Astrocyte (in vitro differentiated cells and primary cell): ENCODE results near the gene MASP1. TPM values are rescaled to one million over a fixed set of nuclear protein-coding genes. Genes with fewer than 3 reads are reported as not detected.

Source experiments
- DNase-seq: peaks from one replicate; pipeline ENCODE4 v3.0.0-alpha.2; 2010; ENCODE audit warnings: low read depth
- FAIRE-seq: peaks from 2 replicates; lab custom pipeline; 2011; peaks lifted over from hg19 to GRCh38; lab: Jason Lieb, UNC
- H2AFZ ChIP-seq: 2 replicates; pipeline ENCODE4 v1.6.0; 2012; ENCODE audit warnings: low read depth, low read length, inconsistent platforms
- H3K27ac ChIP-seq: 2 replicates; pipeline ENCODE4 v1.5.1; 2011; ENCODE audit warnings: low read depth, low read length, inconsistent platforms
- H3K27me3 ChIP-seq: 2 replicates; pipeline ENCODE4 v1.6.0; 2011; ENCODE audit warnings: low read length, inconsistent platforms; ENCODE audit not compliant: insufficient read depth
- H3K36me3 ChIP-seq: 2 replicates; pipeline ENCODE4 v1.5.1; 2011; ENCODE audit warnings: low read length, inconsistent platforms; ENCODE audit not compliant: insufficient read depth
- H3K4me1 ChIP-seq: 2 replicates; pipeline ENCODE4 v1.5.1; 2011; ENCODE audit warnings: low read length, inconsistent platforms; ENCODE audit not compliant: insufficient read depth
- H3K4me2 ChIP-seq: 2 replicates; pipeline ENCODE4 v1.6.0; 2012; ENCODE audit warnings: low read length, inconsistent platforms
- H3K4me3 ChIP-seq: 2 replicates; pipeline ENCODE4 v1.5.1; 2011; ENCODE audit warnings: low read depth, mild to moderate bottlenecking, low read length, inconsistent platforms; ENCODE audit not compliant: insufficient read depth
- H3K79me2 ChIP-seq: 2 replicates; pipeline ENCODE4 v1.6.0; 2012; ENCODE audit warnings: mild to moderate bottlenecking, low read length, inconsistent platforms; ENCODE audit not compliant: insufficient read depth
- H3K9ac ChIP-seq: 2 replicates; pipeline ENCODE4 v1.6.0; 2012; ENCODE audit warnings: mild to moderate bottlenecking, low read length, inconsistent platforms
- H3K9me3 ChIP-seq: 2 replicates; pipeline ENCODE4 v1.5.1; 2012; ENCODE audit warnings: low read depth, mild to moderate bottlenecking, low read length, inconsistent platforms; ENCODE audit not compliant: insufficient read depth
- H4K20me1 ChIP-seq: 2 replicates; pipeline ENCODE4 v1.6.0; 2012; ENCODE audit warnings: low read length, inconsistent platforms; ENCODE audit not compliant: insufficient read depth
- H3K27ac Mint-ChIP-seq: one replicate; pipeline ENCODE4 v1.8.0; 2021; ENCODE audit warnings: mild to moderate bottlenecking, mixed read lengths; ENCODE audit not compliant: unreplicated experiment
- H3K27me3 Mint-ChIP-seq: one replicate; pipeline ENCODE4 v1.8.0; 2021; ENCODE audit warnings: low read depth, mixed read lengths; ENCODE audit not compliant: unreplicated experiment
- H3K36me3 Mint-ChIP-seq: one replicate; pipeline ENCODE4 v1.8.0; 2021; ENCODE audit warnings: low read depth, mixed read lengths; ENCODE audit not compliant: unreplicated experiment
- H3K4me1 Mint-ChIP-seq: one replicate; pipeline ENCODE4 v1.8.0; 2021; ENCODE audit warnings: low read depth, mixed read lengths; ENCODE audit not compliant: unreplicated experiment
- H3K4me3 Mint-ChIP-seq: one replicate; pipeline ENCODE4 v1.8.0; 2021; ENCODE audit warnings: mild to moderate bottlenecking, moderate library complexity, mixed read lengths; ENCODE audit not compliant: unreplicated experiment
- H3K9me3 Mint-ChIP-seq: one replicate; pipeline ENCODE4 v1.8.0; 2021; ENCODE audit warnings: mild to moderate bottlenecking, mixed read lengths; ENCODE audit not compliant: unreplicated experiment
- EZH2 ChIP-seq: IDR thresholded peaks from 2 replicates; pipeline ENCODE4 v1.6.1; 2012; ENCODE audit warnings: mild to moderate bottlenecking, low read length, inconsistent platforms; ENCODE audit not compliant: insufficient read depth
- total RNA-seq: library from RNA; stranded (reverse); gene quantifications from 2 replicates; pipeline ENCODE4 v1.2.1, GENCODE V29; 2021
- TF ChIP-seq, protein P1 (sequence below): IDR thresholded peaks from 2 replicates; pipeline ENCODE4 v1.5.1; 2011; ENCODE audit warnings: low read depth, mild to moderate bottlenecking, inconsistent platforms, low read length, moderate library complexity; ENCODE audit not compliant: insufficient read depth

The MASP1 gene
- total RNA-seq, 1 donor from 2014 or later: 0.79 TPM

DNA sequence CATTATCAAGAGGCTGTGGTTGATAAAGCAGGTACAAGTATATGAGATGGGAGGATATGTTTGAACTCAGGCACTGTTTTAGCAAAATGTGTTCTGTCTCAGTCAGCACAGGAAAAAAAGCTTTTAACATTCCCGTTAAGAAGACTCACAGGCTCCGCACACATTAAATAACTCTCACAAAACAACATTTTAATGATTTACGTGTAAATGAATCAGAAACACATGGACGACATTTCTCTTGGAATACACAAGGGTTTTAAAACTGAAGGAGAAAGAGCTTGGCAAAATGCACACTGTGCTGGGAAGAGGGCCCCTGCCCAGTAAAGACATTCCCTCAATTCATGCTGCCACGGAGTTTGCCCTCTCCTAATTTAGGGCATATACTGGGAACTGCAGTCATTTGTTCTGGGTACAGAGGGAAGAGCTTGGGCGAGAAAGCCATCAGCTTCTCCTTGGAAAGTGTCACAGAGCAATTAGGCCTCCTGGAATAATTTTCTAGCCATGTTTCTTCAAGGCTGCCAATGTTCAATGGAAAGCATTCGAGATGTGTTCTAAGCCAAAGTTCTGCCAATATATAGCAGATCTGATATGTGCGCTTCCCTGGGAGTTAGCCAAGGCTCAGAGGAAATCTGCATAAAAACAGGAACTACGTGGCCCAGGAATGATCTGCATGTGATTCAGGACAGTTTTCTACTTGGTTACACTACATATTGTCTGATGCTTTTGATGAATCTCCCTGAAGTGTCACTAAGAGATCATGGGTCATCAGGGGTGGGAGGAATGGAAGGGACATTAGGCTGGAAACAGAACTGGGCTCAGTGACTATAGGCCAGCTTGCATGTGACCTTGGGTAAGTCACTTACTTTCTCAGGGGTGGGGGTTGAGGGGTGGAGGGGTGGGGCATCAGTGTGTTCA, 2.2 kb upstream of the MASP1 start:
- no peak overlapping the region for H3K4me2 ChIP-seq

DNA sequence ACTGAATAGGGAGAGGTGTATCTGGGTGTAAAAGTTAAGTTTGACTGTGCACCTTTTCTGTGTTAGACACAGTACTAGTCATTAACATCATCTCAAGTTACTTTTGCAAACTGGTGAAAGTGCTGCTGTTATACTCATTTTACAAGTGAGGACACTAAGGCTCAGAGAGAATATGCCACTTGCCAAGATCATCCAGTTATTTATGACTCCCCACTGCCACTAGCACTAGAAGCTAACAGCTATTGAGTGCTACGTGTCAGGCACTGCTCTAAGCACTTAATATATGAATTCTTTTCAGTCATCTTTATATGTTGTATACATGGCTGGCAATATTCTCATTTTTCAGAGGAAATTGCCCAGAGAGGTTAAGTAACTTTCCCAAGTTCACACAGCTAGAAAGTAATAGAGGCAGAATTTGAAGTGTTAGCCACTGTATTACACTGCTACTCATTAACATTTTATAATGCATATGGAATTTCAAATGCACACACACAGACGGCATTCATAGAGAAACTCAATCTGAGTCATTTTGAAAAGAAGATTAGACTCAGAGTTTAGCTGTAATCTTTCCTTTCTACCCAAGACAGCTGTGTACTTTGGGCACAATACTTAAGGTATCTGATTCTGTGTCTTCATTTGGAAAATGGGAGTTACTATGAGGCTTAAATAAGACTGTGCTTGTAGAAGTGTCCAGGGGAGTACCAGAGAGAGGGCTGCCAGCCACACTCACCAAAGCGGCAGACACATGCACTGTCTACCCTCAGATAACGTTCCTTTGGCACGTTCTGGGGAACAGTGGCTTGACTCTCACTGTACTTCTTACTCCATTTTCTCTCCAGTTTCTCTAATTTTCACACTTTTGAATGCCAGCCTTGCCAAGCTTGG, 1.3 kb upstream of the MASP1 start:
- H3K36me3 ChIP-seq: no peaks in the 10 kb centered on the region
- peak; percentile 18 for DNase-seq
- H3K36me3 Mint-ChIP-seq: no peaks in the 10 kb centered on the region
- no peaks in the 10 kb centered on the region for H4K20me1 ChIP-seq
- no peak for FAIRE-seq
- no peak overlapping the region for H3K4me2 ChIP-seq
- no peak for TF ChIP-seq EZH2
- TF ChIP-seq, protein P1, sequence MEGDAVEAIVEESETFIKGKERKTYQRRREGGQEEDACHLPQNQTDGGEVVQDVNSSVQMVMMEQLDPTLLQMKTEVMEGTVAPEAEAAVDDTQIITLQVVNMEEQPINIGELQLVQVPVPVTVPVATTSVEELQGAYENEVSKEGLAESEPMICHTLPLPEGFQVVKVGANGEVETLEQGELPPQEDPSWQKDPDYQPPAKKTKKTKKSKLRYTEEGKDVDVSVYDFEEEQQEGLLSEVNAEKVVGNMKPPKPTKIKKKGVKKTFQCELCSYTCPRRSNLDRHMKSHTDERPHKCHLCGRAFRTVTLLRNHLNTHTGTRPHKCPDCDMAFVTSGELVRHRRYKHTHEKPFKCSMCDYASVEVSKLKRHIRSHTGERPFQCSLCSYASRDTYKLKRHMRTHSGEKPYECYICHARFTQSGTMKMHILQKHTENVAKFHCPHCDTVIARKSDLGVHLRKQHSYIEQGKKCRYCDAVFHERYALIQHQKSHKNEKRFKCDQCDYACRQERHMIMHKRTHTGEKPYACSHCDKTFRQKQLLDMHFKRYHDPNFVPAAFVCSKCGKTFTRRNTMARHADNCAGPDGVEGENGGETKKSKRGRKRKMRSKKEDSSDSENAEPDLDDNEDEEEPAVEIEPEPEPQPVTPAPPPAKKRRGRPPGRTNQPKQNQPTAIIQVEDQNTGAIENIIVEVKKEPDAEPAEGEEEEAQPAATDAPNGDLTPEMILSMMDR: no peak
- H3K4me3 Mint-ChIP-seq: no peak overlapping the region
- H3K27ac Mint-ChIP-seq: no peak overlapping the region
- peaks cover 10% of the 10 kb centered on the region for H3K27me3 Mint-ChIP-seq
- peaks cover 4% of the 10 kb centered on the region for H3K4me1 ChIP-seq
- no peak overlapping the region for H3K27ac ChIP-seq
- H3K27me3 ChIP-seq: peaks cover 23% of the 10 kb centered on the region
- H3K9ac ChIP-seq: no peak overlapping the region
- H3K4me1 Mint-ChIP-seq: peaks cover 19% of the 10 kb centered on the region
- H3K9me3 Mint-ChIP-seq: peaks cover 1% of the 10 kb centered on the region
- no peaks in the 10 kb centered on the region for H3K79me2 ChIP-seq
- no peak overlapping the region for H2AFZ ChIP-seq
- H3K4me3 ChIP-seq: no peak overlapping the region
- no peaks in the 10 kb centered on the region for H3K9me3 ChIP-seq

More for the DNA sequence above, 2.2 kb upstream of the MASP1 start:
- Histone ChIP-seq H3K36me3 (no peaks in the 10 kb centered on the region), H3K9me3 (no peaks in the 10 kb centered on the region), H2AFZ (no peak overlapping the region), H4K20me1 (no peaks in the 10 kb centered on the region), H3K9ac (no peak overlapping the region), H3K27me3 (peaks cover 23% of the 10 kb centered on the region), H3K27ac (no peak overlapping the region), H3K4me3 (no peak overlapping the region), H3K79me2 (no peaks in the 10 kb centered on the region), H3K4me1 (peaks cover 4% of the 10 kb centered on the region)
- no peak for DNase-seq
- peaks cover 19% of the 10 kb centered on the region for H3K4me1 Mint-ChIP-seq
- peaks cover 6% of the 10 kb centered on the region for H3K9me3 Mint-ChIP-seq
- H3K36me3 Mint-ChIP-seq: no peaks in the 10 kb centered on the region
- TF ChIP-seq EZH2: no peak
- TF ChIP-seq, protein P1: no peak
- no peak overlapping the region for H3K27ac Mint-ChIP-seq
- H3K4me3 Mint-ChIP-seq: no peak overlapping the region
- H3K27me3 Mint-ChIP-seq: peaks cover 10% of the 10 kb centered on the region
- peak; percentile 54 for FAIRE-seq
